ENCODE data around the gene KIAA0825. TPM values are rescaled to one million over a fixed set of nuclear protein-coding genes. Genes with fewer than 3 reads are reported as not detected.

Gene KIAA0825
- total and polyA plus RNA-seq, 2 experiments from 2014 or later, result 1.7 to 1.8 TPM

- H3K9me2 ChIP-seq (ENCODE audit: insufficient read depth), result no peaks in the 10 kb centered on the region
- no peak overlapping the region for H2AFZ ChIP-seq
- Mint-ChIP-seq H3K36me3 (ENCODE audit: low read depth) (peaks cover 96% of the 10 kb centered on the region), H3K27me3 (ENCODE audit: insufficient read depth, low read depth, poor library complexity) (peaks cover 10% of the 10 kb centered on the region), H3K9me3 (peaks cover 59% of the 10 kb centered on the region), H3K4me3 (no peak overlapping the region), H3K4me1 (peaks cover 53% of the 10 kb centered on the region), H3K27ac (peak overlapping the region; percentile 60; the same call in 1 of the 2 replicates)
- H3K4me2 ChIP-seq, result 0 out of 2 replicates have a peak overlapping the region, but pooled peaks have one; percentile 1
- peaks cover 47% of the 10 kb centered on the region for H3K4me1 ChIP-seq (ENCODE audit: insufficient read depth)
- no peaks in the 10 kb centered on the region for H3F3A ChIP-seq (replicated peaks; ENCODE audit: low read depth)
- no peak overlapping the region for H3K4me3 ChIP-seq
- peaks cover 100% of the 10 kb centered on the region for H3K79me2 ChIP-seq (replicated peaks; ENCODE audit: insufficient read depth)
- DNase-seq (ENCODE audit: low spot score) (no peak), ATAC-seq (peak; percentile 56)
- peak overlapping the region; percentile 33; the same call in 1 of the 2 replicates for H3K27ac ChIP-seq (ENCODE audit: low read depth)
- peaks cover 11% of the 10 kb centered on the region; the same call in 1 of the 2 replicates for H3K36me3 ChIP-seq (ENCODE audit: insufficient read depth)
- no peaks in the 10 kb centered on the region for H4K20me1 ChIP-seq (replicated peaks; ENCODE audit: insufficient read depth)
- no peak for TF ChIP-seq NANOG (IDR thresholded peaks at IDR 0.05; ENCODE audit: borderline replicate concordance)
- TF ChIP-seq CTCF (conservative IDR thresholded peaks at IDR 0.05; ENCODE audit: low read depth in 2 of 2), result 0 out of 4 replicates have a peak, but pooled peaks of 1 of the 2 experiments have one; percentile 2
- TF ChIP-seq REST (IDR thresholded peaks at IDR 0.05; ENCODE audit: unreplicated experiment), result no peak
- no peak for TF ChIP-seq ETS1 (IDR thresholded peaks at IDR 0.05)
- H3K27me3 ChIP-seq (ENCODE audit: insufficient read depth), result no peaks in the 10 kb centered on the region
Observed at GRCh38 chr5:94347130-94347529, 271.3 kb downstream of the KIAA0825 start.

- Histone ChIP-seq H3K27ac (ENCODE audit: low read depth) (no peak overlapping the region), H3K27me3 (ENCODE audit: insufficient read depth) (no peaks in the 10 kb centered on the region), H3K4me3 (no peak overlapping the region), H4K20me1 (replicated peaks; ENCODE audit: insufficient read depth) (peaks cover 4% of the 10 kb centered on the region), H3K36me3 (ENCODE audit: insufficient read depth) (peaks cover 11% of the 10 kb centered on the region; the same call in 1 of the 2 replicates), H3K79me2 (replicated peaks; ENCODE audit: insufficient read depth) (peaks cover 100% of the 10 kb centered on the region), H3K4me2 (no peak overlapping the region), H2AFZ (no peak overlapping the region), H3K4me1 (ENCODE audit: insufficient read depth) (peaks cover 33% of the 10 kb centered on the region), H3F3A (replicated peaks; ENCODE audit: low read depth) (no peaks in the 10 kb centered on the region), H3K9me2 (ENCODE audit: insufficient read depth) (no peaks in the 10 kb centered on the region)
- DNase-seq (ENCODE audit: low spot score) (no peak), ATAC-seq (no peak)
- no peak overlapping the region for H3K4me3 Mint-ChIP-seq
- H3K4me1 Mint-ChIP-seq, result peaks cover 42% of the 10 kb centered on the region
- peaks cover 12% of the 10 kb centered on the region for H3K27me3 Mint-ChIP-seq (ENCODE audit: insufficient read depth, low read depth, poor library complexity)
- peaks cover 45% of the 10 kb centered on the region for H3K9me3 Mint-ChIP-seq
- no peak overlapping the region for H3K27ac Mint-ChIP-seq
- H3K36me3 Mint-ChIP-seq (ENCODE audit: low read depth), result peaks cover 93% of the 10 kb centered on the region
- TF ChIP-seq ETS1 (IDR thresholded peaks at IDR 0.05) (no peak), ZNF462 (CRISPR knock-in tag; IDR thresholded peaks at IDR 0.05) (no peak), ZNF331 (CRISPR knock-in tag; IDR thresholded peaks at IDR 0.05; ENCODE audit: low read depth) (no peak)
Observed at GRCh38 chr5:94345257-94345656, 273.1 kb downstream of the KIAA0825 start.

Measured in GM23338 (cell line).